ENCODE results near the gene IL23A.

The IL23A gene

GRCh38 chr12:56373515-56373914 is 34.8 kb downstream of the IL23A start:
- Histone ChIP-seq H3K4me3 (ENCODE audit: low read length) (no peak overlapping the region), H3K9ac (ENCODE audit: low read length) (no peak overlapping the region)

GRCh38 chr12:56374726-56375597 is 36.3 kb downstream of the IL23A start:
- H3K4me3 ChIP-seq (ENCODE audit: low read length), result no peak overlapping the region
- H3K27ac ChIP-seq (ENCODE audit: low read length), result no peak overlapping the region
- no peaks in the 10 kb centered on the region for H3K27me3 ChIP-seq (ENCODE audit: control insufficient read depth, insufficient read depth, low read length)
- H3K4me1 ChIP-seq (ENCODE audit: control insufficient read depth, low read depth, low read length), result peaks cover 4% of the 10 kb centered on the region
- H3K9ac ChIP-seq (ENCODE audit: low read length), result no peak overlapping the region
- H3K36me3 ChIP-seq (ENCODE audit: control insufficient read depth, low read depth, low read length), result no peaks in the 10 kb centered on the region
- H3K9me3 ChIP-seq (ENCODE audit: control insufficient read depth, low read depth, low read length), result peaks cover 3% of the 10 kb centered on the region

More at GRCh38 chr12:56373515-56373914, 34.8 kb downstream of the IL23A start:
- Histone ChIP-seq H3K27ac (ENCODE audit: low read length) (no peak overlapping the region), H3K27me3 (ENCODE audit: control insufficient read depth, insufficient read depth, low read length) (no peaks in the 10 kb centered on the region), H3K4me1 (ENCODE audit: control insufficient read depth, low read depth, low read length) (peaks cover 4% of the 10 kb centered on the region), H3K9me3 (ENCODE audit: control insufficient read depth, low read depth, low read length) (peaks cover 3% of the 10 kb centered on the region), H3K36me3 (ENCODE audit: control insufficient read depth, low read depth, low read length) (no peaks in the 10 kb centered on the region)

- Histone ChIP-seq H3K4me3 (ENCODE audit: low read length) (no peak overlapping the region), H3K9me3 (ENCODE audit: control insufficient read depth, low read depth, low read length) (peaks cover 3% of the 10 kb centered on the region), H3K36me3 (ENCODE audit: control insufficient read depth, low read depth, low read length) (no peaks in the 10 kb centered on the region), H3K9ac (ENCODE audit: low read length) (no peak overlapping the region), H3K4me1 (ENCODE audit: control insufficient read depth, low read depth, low read length) (peaks cover 4% of the 10 kb centered on the region), H3K27me3 (ENCODE audit: control insufficient read depth, insufficient read depth, low read length) (no peaks in the 10 kb centered on the region), H3K27ac (ENCODE audit: low read length) (no peak overlapping the region)
These were observed 37.1 kb downstream of the IL23A start for GRCh38 chr12:56375598-56376434.

- Histone ChIP-seq H3K4me3 (ENCODE audit: low read length) (no peak overlapping the region), H3K9me3 (ENCODE audit: control insufficient read depth, low read depth, low read length) (peaks cover 3% of the 10 kb centered on the region), H3K27ac (ENCODE audit: low read length) (no peak overlapping the region), H3K27me3 (ENCODE audit: control insufficient read depth, insufficient read depth, low read length) (no peaks in the 10 kb centered on the region), H3K4me1 (ENCODE audit: control insufficient read depth, low read depth, low read length) (peaks cover 4% of the 10 kb centered on the region), H3K36me3 (ENCODE audit: control insufficient read depth, low read depth, low read length) (no peaks in the 10 kb centered on the region), H3K9ac (ENCODE audit: low read length) (no peak overlapping the region)
These were observed 38.8 kb downstream of the IL23A start for GRCh38 chr12:56377310-56377988.

GRCh38 chr12:56377989-56378316 is 39.3 kb downstream of the IL23A start:
- H3K27ac ChIP-seq (ENCODE audit: low read length), result no peak overlapping the region
- no peaks in the 10 kb centered on the region for H3K27me3 ChIP-seq (ENCODE audit: control insufficient read depth, insufficient read depth, low read length)
- peaks cover 3% of the 10 kb centered on the region for H3K9me3 ChIP-seq (ENCODE audit: control insufficient read depth, low read depth, low read length)
- peaks cover 4% of the 10 kb centered on the region for H3K4me1 ChIP-seq (ENCODE audit: control insufficient read depth, low read depth, low read length)
- H3K36me3 ChIP-seq (ENCODE audit: control insufficient read depth, low read depth, low read length), result no peaks in the 10 kb centered on the region
- H3K4me3 ChIP-seq (ENCODE audit: low read length), result no peak overlapping the region
- no peak overlapping the region for H3K9ac ChIP-seq (ENCODE audit: low read length)

GRCh38 chr12:56382611-56383010 is 43.9 kb downstream of the IL23A start:
- Histone ChIP-seq H3K27ac (ENCODE audit: low read length) (no peak overlapping the region), H3K4me1 (ENCODE audit: control insufficient read depth, low read depth, low read length) (peaks cover 4% of the 10 kb centered on the region), H3K9me3 (ENCODE audit: control insufficient read depth, low read depth, low read length) (no peaks in the 10 kb centered on the region), H3K9ac (ENCODE audit: low read length) (no peak overlapping the region), H3K36me3 (ENCODE audit: control insufficient read depth, low read depth, low read length) (no peaks in the 10 kb centered on the region), H3K27me3 (ENCODE audit: control insufficient read depth, insufficient read depth, low read length) (no peaks in the 10 kb centered on the region), H3K4me3 (ENCODE audit: low read length) (no peak overlapping the region)

GRCh38 chr12:56385873-56386272 is 47.2 kb downstream of the IL23A start:
- Histone ChIP-seq H3K4me1 (ENCODE audit: control insufficient read depth, low read depth, low read length) (peaks cover 3% of the 10 kb centered on the region), H3K27ac (ENCODE audit: low read length) (no peak overlapping the region)

GRCh38 chr12:56387152-56387736 is 48.6 kb downstream of the IL23A start:
- Histone ChIP-seq H3K27ac (ENCODE audit: low read length) (no peak overlapping the region), H3K36me3 (ENCODE audit: control insufficient read depth, low read depth, low read length) (no peaks in the 10 kb centered on the region), H3K9me3 (ENCODE audit: control insufficient read depth, low read depth, low read length) (no peaks in the 10 kb centered on the region), H3K27me3 (ENCODE audit: control insufficient read depth, insufficient read depth, low read length) (no peaks in the 10 kb centered on the region), H3K4me3 (ENCODE audit: low read length) (no peak overlapping the region), H3K4me1 (ENCODE audit: control insufficient read depth, low read depth, low read length) (peaks cover 3% of the 10 kb centered on the region), H3K9ac (ENCODE audit: low read length) (no peak overlapping the region)

More at GRCh38 chr12:56385873-56386272, 47.2 kb downstream of the IL23A start:
- H3K36me3 ChIP-seq (ENCODE audit: control insufficient read depth, low read depth, low read length), result no peaks in the 10 kb centered on the region
- H3K9ac ChIP-seq (ENCODE audit: low read length), result no peak overlapping the region
- no peak overlapping the region for H3K4me3 ChIP-seq (ENCODE audit: low read length)
- H3K9me3 ChIP-seq (ENCODE audit: control insufficient read depth, low read depth, low read length), result no peaks in the 10 kb centered on the region
- no peaks in the 10 kb centered on the region for H3K27me3 ChIP-seq (ENCODE audit: control insufficient read depth, insufficient read depth, low read length)

- Histone ChIP-seq H3K9ac (ENCODE audit: low read length) (no peak overlapping the region), H3K4me1 (ENCODE audit: control insufficient read depth, low read depth, low read length) (peaks cover 3% of the 10 kb centered on the region), H3K4me3 (ENCODE audit: low read length) (no peak overlapping the region), H3K9me3 (ENCODE audit: control insufficient read depth, low read depth, low read length) (no peaks in the 10 kb centered on the region), H3K27me3 (ENCODE audit: control insufficient read depth, insufficient read depth, low read length) (no peaks in the 10 kb centered on the region), H3K36me3 (ENCODE audit: control insufficient read depth, low read depth, low read length) (no peaks in the 10 kb centered on the region), H3K27ac (ENCODE audit: low read length) (no peak overlapping the region)
These were observed 50.7 kb downstream of the IL23A start for GRCh38 chr12:56389412-56389811.

All from iPS-18a (cell line).